Body of pancreas (tissue), 4 donors: ENCODE data around the gene MYH15. TPM values are rescaled to one million over a fixed set of nuclear protein-coding genes. Genes with fewer than 3 reads are reported as not detected.

ENCODE experiments used
- ATAC-seq: fragments of 150-250 bp; one replicate; pipeline ENCODE4 v1.9.1; 2016
- DNase-seq, 4 donors: peaks; one replicate each; pipeline ENCODE4 v3.0.0-alpha.2; 2019
- H3K27ac ChIP-seq, 4 donors: fragments of 200-600 bp; sonication (generic); 1 replicate in 3 of 4; 2 replicates in 1 of 4; pipeline versions ENCODE4 v1.5.1 to v1.6.1; 2016 to 2019; ENCODE audit warnings: mild to moderate bottlenecking in 1 of 4, mixed read lengths in 1 of 4, moderate library complexity in 1 of 4
- H3K27me3 ChIP-seq, 2 donors: fragments of 200-600 bp; sonication (generic); one replicate each; pipeline ENCODE4 v1.6.0; 2016; ENCODE audit warnings: mild to moderate bottlenecking in 1 of 2
- H3K36me3 ChIP-seq, 2 donors: fragments of 200-600 bp; sonication (generic); replicated peaks in 1 of 2; 2 replicates each; pipeline ENCODE4 v1.5.1; 2016; ENCODE audit warnings: low read depth in 2 of 2; ENCODE audit not compliant: insufficient read depth in 1 of 2
- H3K4me1 ChIP-seq: fragments of 200-600 bp; sonication (generic); one replicate; pipeline ENCODE4 v1.6.0; 2016
- H3K4me3 ChIP-seq, 2 donors: fragments of 200-600 bp; sonication (generic); 1 replicate in 1 of 2; 2 replicates in 1 of 2; pipeline ENCODE4 v1.5.1; 2016 to 2019
- H3K9me3 ChIP-seq, 3 donors: fragments of 200-600 bp; sonication (generic); 1 replicate in 2 of 3; 2 replicates in 1 of 3; pipeline ENCODE4 v1.5.1; 2016
- CTCF ChIP-seq, 7 experiments: fragments of 450-650 bp in 4 of 7; fragments of 200-600 bp in 3 of 7; sonication (generic) in 3 of 7; IDR thresholded peaks; one replicate each; pipeline ENCODE4 v1.5.1; 2016 to 2019; ENCODE audit warnings: antibody characterized with exemption in 7 of 7
- POLR2A ChIP-seq, 3 donors: fragments of 450-650 bp; IDR thresholded peaks; one replicate each; pipeline ENCODE4 v1.6.1; 2016; ENCODE audit warnings: antibody characterized with exemption in 3 of 3, mild to moderate bottlenecking in 2 of 3
- WGBS, 2 donors: methylation state at CpG; one replicate each; pipeline ENCODE4 v1.1.5; 2017; 5-methylcytosine and 5-hydroxymethylcytosine counted together
- intact Hi-C: fragments of 100-400 bp; cut with DNase I; formaldehyde crosslinking; loops from one replicate; pipeline ENCODE4 v1.15.1; 2023
- total RNA-seq, 2 donors: library from RNA; depleted of rRNA; stranded (reverse); fragments of >200 nt; gene quantifications; one replicate each; pipeline ENCODE4 v1.1.0, GENCODE V29; 2016

MYH15 gene
- total RNA-seq, 2 donors from 2014 or later: not detected

DNA sequence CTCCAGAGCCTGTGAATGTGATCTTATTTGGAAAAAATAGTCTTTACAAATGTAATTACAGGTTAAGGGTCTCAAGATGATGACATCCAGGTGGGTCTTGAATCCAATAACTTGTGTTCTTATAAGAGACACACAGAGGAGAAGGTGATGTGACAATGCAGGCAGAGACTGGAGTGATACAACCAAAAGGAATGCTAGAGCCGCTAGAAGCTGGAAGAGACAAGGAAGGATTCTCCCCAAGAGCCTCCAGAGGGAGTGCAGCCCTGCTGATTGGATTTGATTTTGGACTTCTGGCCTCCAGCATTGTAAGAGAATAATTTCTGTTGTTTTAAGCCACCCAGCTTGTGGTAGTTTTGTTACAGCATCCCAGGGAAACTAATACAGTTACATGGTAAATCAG lies 9.7 kb downstream of the MYH15 start:
- Histone ChIP-seq H3K4me1 (no peaks in the 10 kb centered on the region), H3K27me3 (no peaks in the 10 kb centered on the region), H3K36me3 (no peaks in the 10 kb centered on the region), H3K27ac (no peak overlapping the region), H3K9me3 (no peaks in the 10 kb centered on the region), H3K4me3 (no peak overlapping the region)
- WGBS, 2 donors: 83 to 94% methylated on average over 1 of the region's 1 CpG
- intact Hi-C loops: no loop called here
- DNase-seq: no peak
- no peak for TF ChIP-seq CTCF (IDR thresholded peaks at IDR 0.05)
- TF ChIP-seq POLR2A (IDR thresholded peaks at IDR 0.05): no peak
- no peak for ATAC-seq

DNA sequence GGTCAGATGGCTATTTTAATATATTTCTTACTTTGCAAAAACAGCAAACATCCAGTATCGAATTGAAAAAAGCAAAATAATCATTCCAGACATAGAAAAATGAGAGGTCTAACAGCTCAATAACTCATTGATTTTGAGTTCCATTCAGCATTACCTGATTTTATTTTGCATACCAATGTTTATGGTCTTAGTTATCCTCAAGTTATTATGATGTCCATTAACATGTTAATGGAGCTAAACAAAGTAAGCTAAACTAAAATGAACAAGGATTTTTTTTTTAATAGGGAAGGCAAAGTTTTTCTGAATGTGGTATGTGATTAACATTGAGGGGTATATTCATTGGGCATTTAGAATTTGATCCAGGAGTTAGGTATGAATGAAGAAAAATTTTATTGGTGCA lies 13.1 kb downstream of the MYH15 start:
- H3K36me3 ChIP-seq: no peaks in the 10 kb centered on the region
- H3K9me3 ChIP-seq: no peaks in the 10 kb centered on the region
- TF ChIP-seq POLR2A (IDR thresholded peaks at IDR 0.05) (no peak), CTCF (IDR thresholded peaks at IDR 0.05) (no peak)
- 93 to 94% methylated on average over 1 of the region's 1 CpG for WGBS, 2 donors
- no peaks in the 10 kb centered on the region for H3K27me3 ChIP-seq
- ATAC-seq (no peak), DNase-seq (no peak)
- no peaks in the 10 kb centered on the region for H3K4me1 ChIP-seq
- intact Hi-C loops: no loop called here
- no peak overlapping the region for H3K4me3 ChIP-seq
- H3K27ac ChIP-seq: no peak overlapping the region

- intact Hi-C loops: no loop called here
- H3K4me3 ChIP-seq: no peak overlapping the region
- ATAC-seq: no peak
Observed at GRCh38 chr3:108495717-108496116, 14.7 kb downstream of the MYH15 start.

DNA sequence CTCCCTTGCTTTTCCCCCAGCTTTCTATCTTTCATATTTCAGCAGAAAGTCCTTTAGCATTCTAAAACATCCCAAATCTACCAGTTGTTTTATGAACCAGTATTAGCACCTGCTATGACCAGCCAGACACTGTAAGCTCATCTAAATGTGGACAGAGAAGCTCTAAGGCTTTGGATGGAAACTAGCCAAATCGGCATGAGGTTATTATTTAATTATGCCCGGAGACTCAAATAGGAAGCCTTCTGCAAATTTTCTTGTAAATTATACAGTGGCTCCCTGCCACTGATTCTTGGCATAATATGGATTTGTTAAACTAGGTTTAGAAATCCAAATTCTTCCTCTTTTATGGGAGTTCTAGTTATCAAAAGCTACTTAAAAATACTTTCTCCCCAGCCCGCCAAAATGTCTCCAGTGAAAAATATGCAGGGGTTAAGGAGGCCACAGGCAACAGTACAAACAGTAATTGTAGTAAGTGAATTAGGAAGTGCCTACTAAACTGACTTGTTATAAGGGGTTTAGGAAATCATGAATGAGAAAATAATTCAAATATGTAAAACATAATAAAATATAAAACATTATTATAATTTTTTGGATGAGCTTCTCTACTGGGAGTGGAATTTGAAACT lies 15.4 kb downstream of the MYH15 start:
- H3K4me1 ChIP-seq: no peaks in the 10 kb centered on the region
- no peaks in the 10 kb centered on the region for H3K9me3 ChIP-seq
- no peaks in the 10 kb centered on the region for H3K36me3 ChIP-seq
- intact Hi-C loops: no loop called here
- 42 to 46% methylated on average over 3 of the region's 3 CpGs for WGBS, 2 donors
- TF ChIP-seq CTCF (IDR thresholded peaks at IDR 0.05) (no peak), POLR2A (IDR thresholded peaks at IDR 0.05) (no peak)
- H3K27ac ChIP-seq: no peak overlapping the region
- DNase-seq (no peak), ATAC-seq (no peak)
- no peaks in the 10 kb centered on the region for H3K27me3 ChIP-seq
- H3K4me3 ChIP-seq: no peak overlapping the region

More at GRCh38 chr3:108495717-108496116, 14.7 kb downstream of the MYH15 start:
- WGBS, 2 donors: 67 to 71% methylated on average over 6 of the region's 6 CpGs
- Histone ChIP-seq H3K36me3 (no peaks in the 10 kb centered on the region), H3K9me3 (no peaks in the 10 kb centered on the region), H3K4me1 (no peaks in the 10 kb centered on the region), H3K27me3 (no peaks in the 10 kb centered on the region), H3K27ac (no peak overlapping the region)
- DNase-seq: no peak
- TF ChIP-seq CTCF (IDR thresholded peaks at IDR 0.05) (no peak), POLR2A (IDR thresholded peaks at IDR 0.05) (no peak)

DNA sequence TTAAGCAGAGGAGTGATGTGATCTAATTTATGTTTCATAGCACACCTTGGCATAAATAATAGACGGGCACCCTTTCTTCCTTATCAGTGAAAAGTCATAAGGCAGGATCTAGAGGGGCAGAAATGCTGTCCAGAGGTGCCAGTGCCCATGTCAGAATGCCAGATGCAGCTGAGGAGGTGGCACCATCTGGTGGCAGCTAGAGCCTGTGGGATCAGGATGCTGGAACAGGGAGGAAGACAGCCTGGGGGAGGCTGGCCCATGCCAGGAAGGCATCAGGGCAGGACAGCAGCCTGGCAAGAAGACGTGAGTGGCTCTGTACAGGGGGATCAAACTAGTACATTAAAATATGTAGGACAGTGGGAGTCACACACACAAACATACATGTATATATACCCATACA lies 16.5 kb downstream of the MYH15 start:
- Histone ChIP-seq H3K4me1 (no peaks in the 10 kb centered on the region), H3K4me3 (no peak overlapping the region), H3K9me3 (no peaks in the 10 kb centered on the region), H3K27me3 (no peaks in the 10 kb centered on the region), H3K27ac (no peak overlapping the region), H3K36me3 (no peaks in the 10 kb centered on the region)
- WGBS, 2 donors: 51 to 55% methylated on average over 2 of the region's 2 CpGs
- DNase-seq (peak in 2 of 4 donors; percentile 14 to 18), ATAC-seq (no peak)
- TF ChIP-seq CTCF (IDR thresholded peaks at IDR 0.05) (peak in 2 of 7 experiments; percentile 13 to 18), POLR2A (IDR thresholded peaks at IDR 0.05) (no peak)
- intact Hi-C loops: no loop called here
